Fibroblast of lung (primary cell): ENCODE measurements around the gene SLC22A23.

Experiments used
- EZH2 ChIP-seq: IDR thresholded peaks from 2 replicates; pipeline ENCODE4 v1.5.1; 2012; ENCODE audit warnings: low read length, control low read depth, mild to moderate bottlenecking; ENCODE audit errors: missing control alignments
- TF ChIP-seq, protein P1 (sequence below), 2 donors: IDR thresholded peaks in 1 of 2; conservative IDR thresholded peaks in 1 of 2; 1 replicate in 1 of 2; 2 replicates in 1 of 2; pipeline ENCODE4 v1.5.1; 2011 to 2012; ENCODE audit warnings: low read length in 2 of 2, control low read depth in 1 of 2, inconsistent platforms in 1 of 2, low read depth in 1 of 2, mild to moderate bottlenecking in 1 of 2

DNA sequence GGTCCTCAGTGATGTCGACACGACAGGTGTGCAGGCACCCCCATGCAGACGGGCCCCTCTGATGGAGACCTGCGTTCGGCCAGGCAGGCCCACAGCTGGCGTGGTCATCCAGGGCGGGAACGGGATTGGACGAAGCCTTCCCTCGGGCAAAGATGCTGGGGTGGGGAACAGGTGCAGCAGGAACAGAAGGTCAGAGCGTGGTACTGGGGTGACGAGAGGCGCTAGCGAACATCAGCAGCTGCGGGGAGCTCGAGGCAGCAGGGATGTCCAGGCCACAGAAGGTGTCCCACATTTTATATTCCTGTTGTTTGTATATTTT lies 96.2 kb downstream of the SLC22A23 start:
- TF ChIP-seq, protein P1, sequence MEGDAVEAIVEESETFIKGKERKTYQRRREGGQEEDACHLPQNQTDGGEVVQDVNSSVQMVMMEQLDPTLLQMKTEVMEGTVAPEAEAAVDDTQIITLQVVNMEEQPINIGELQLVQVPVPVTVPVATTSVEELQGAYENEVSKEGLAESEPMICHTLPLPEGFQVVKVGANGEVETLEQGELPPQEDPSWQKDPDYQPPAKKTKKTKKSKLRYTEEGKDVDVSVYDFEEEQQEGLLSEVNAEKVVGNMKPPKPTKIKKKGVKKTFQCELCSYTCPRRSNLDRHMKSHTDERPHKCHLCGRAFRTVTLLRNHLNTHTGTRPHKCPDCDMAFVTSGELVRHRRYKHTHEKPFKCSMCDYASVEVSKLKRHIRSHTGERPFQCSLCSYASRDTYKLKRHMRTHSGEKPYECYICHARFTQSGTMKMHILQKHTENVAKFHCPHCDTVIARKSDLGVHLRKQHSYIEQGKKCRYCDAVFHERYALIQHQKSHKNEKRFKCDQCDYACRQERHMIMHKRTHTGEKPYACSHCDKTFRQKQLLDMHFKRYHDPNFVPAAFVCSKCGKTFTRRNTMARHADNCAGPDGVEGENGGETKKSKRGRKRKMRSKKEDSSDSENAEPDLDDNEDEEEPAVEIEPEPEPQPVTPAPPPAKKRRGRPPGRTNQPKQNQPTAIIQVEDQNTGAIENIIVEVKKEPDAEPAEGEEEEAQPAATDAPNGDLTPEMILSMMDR (conservative IDR thresholded peaks at IDR 0.05 in 1 of 2, IDR thresholded peaks at IDR 0.05 in 1 of 2; ENCODE audit: low read depth in 1 of 2, low read length in 2 of 2) = no peak
- TF ChIP-seq EZH2 = no peak
